SU-DHL-6 (cell line): ENCODE measurements around the gene ZSCAN25.

Source experiments
- H2AFZ ChIP-seq: fragments of 200-600 bp; sonication (generic); 2 replicates; pipeline ENCODE4 v1.6.1; 2014; ENCODE audit warnings: low read depth, mild to moderate bottlenecking, moderate library complexity, mixed read lengths, antibody characterized with exemption, low read length; ENCODE audit not compliant: severe bottlenecking
- H3F3A ChIP-seq: fragments of 200-600 bp; shearing (Covaris generic); 2 replicates; pipeline ENCODE4 v1.6.0; 2016; ENCODE audit warnings: antibody characterized with exemption, mild to moderate bottlenecking; ENCODE audit not compliant: insufficient read depth
- H3K27ac ChIP-seq: fragments of 200-600 bp; sonication (generic); 2 replicates; pipeline ENCODE4 v1.5.1; 2016; ENCODE audit warnings: low read depth, mild to moderate bottlenecking, low read length, moderate library complexity, mixed read lengths
- H3K27me3 ChIP-seq: fragments of 200-600 bp; sonication (generic), shearing (Covaris generic); 2 replicates; pipeline ENCODE4 v1.6.0; 2014; ENCODE audit warnings: mild to moderate bottlenecking, low read length
- H3K36me3 ChIP-seq: fragments of 200-600 bp; sonication (generic); 2 replicates; pipeline ENCODE4 v1.6.1; 2014; ENCODE audit warnings: mild to moderate bottlenecking, low read length, mixed read lengths
- H3K4me2 ChIP-seq: fragments of 300-600, 200-600 bp; shearing (Covaris generic), sonication (generic); 2 replicates; pipeline ENCODE4 v1.6.0; 2014; ENCODE audit warnings: low read length, low read depth, mild to moderate bottlenecking; ENCODE audit not compliant: poor library complexity, severe bottlenecking
- H3K4me3 ChIP-seq: fragments of 200-600 bp; sonication (generic); 2 replicates; pipeline ENCODE4 v1.5.1; 2014; ENCODE audit warnings: antibody characterized with exemption, low read length, mild to moderate bottlenecking, mixed read lengths; ENCODE audit not compliant: insufficient read depth, poor library complexity, severe bottlenecking
- H3K79me2 ChIP-seq: fragments of 200-600 bp; sonication (generic); 2 replicates; pipeline ENCODE4 v1.6.1; 2014; ENCODE audit warnings: mild to moderate bottlenecking, low read length, moderate library complexity; ENCODE audit not compliant: insufficient read depth
- H3K9ac ChIP-seq: fragments of 200-600 bp; sonication (generic); 2 replicates; pipeline ENCODE4 v1.7.0; 2014; ENCODE audit warnings: mild to moderate bottlenecking, low read length
- H3K9me2 ChIP-seq: fragments of 200-600 bp; sonication (generic); replicated peaks from 2 replicates; pipeline ENCODE4 v1.6.1; 2014; ENCODE audit warnings: low read length; ENCODE audit not compliant: insufficient read depth
- H3K9me3 ChIP-seq: fragments of 200-600 bp; sonication (generic); 2 replicates; pipeline ENCODE4 v1.6.1; 2014; ENCODE audit warnings: low read length, mixed read lengths; ENCODE audit not compliant: insufficient read depth
- H4K20me1 ChIP-seq: fragments of 200-600 bp; sonication (generic); 2 replicates; pipeline ENCODE4 v1.6.1; 2014; ENCODE audit warnings: low read depth, mild to moderate bottlenecking, antibody characterized with exemption, low read length, moderate library complexity, mixed read lengths
- CTCF ChIP-seq: fragments of 200-600 bp; sonication (generic); IDR thresholded peaks from one replicate; pipeline ENCODE4 v1.5.1; 2017; ENCODE audit warnings: antibody characterized with exemption, mild to moderate bottlenecking, low read length, moderate library complexity; ENCODE audit not compliant: insufficient read depth, poor library complexity, severe bottlenecking
- EZH2phosphoT487 ChIP-seq: fragments of 200-600 bp; sonication (generic), shearing (Covaris generic); conservative IDR thresholded peaks from 2 replicates; pipeline ENCODE4 v1.6.1; 2018; ENCODE audit warnings: mild to moderate bottlenecking, antibody characterized with exemption, low read length, moderate library complexity, mixed read lengths

The ZSCAN25 gene

GRCh38 chr7:99677648-99678045 is 60.9 kb downstream of the ZSCAN25 start:
- Histone ChIP-seq H2AFZ (no peak overlapping the region), H3K9ac (no peak overlapping the region), H3K27ac (no peak overlapping the region), H3K9me2 (no peaks in the 10 kb centered on the region), H4K20me1 (no peaks in the 10 kb centered on the region), H3K4me3 (no peak overlapping the region), H3K27me3 (no peaks in the 10 kb centered on the region), H3K9me3 (peaks cover 6% of the 10 kb centered on the region; the same call in 1 of the 2 replicates), H3F3A (no peaks in the 10 kb centered on the region), H3K79me2 (no peaks in the 10 kb centered on the region), H3K36me3 (no peaks in the 10 kb centered on the region), H3K4me2 (no peak overlapping the region)
- TF ChIP-seq EZH2phosphoT487 (no peak), CTCF (no peak)

GRCh38 chr7:99679032-99679399 is 62.3 kb downstream of the ZSCAN25 start:
- Histone ChIP-seq H3K4me3 (no peak overlapping the region), H3K9me2 (no peaks in the 10 kb centered on the region), H2AFZ (no peak overlapping the region), H3K9ac (no peak overlapping the region), H4K20me1 (no peaks in the 10 kb centered on the region), H3K27ac (no peak overlapping the region), H3F3A (no peaks in the 10 kb centered on the region), H3K79me2 (no peaks in the 10 kb centered on the region), H3K27me3 (no peaks in the 10 kb centered on the region), H3K9me3 (peaks cover 7% of the 10 kb centered on the region; the same call in 1 of the 2 replicates), H3K4me2 (no peak overlapping the region), H3K36me3 (no peaks in the 10 kb centered on the region)
- no peak for TF ChIP-seq CTCF
- no peak for TF ChIP-seq EZH2phosphoT487

GRCh38 chr7:99679400-99680191 is 62.9 kb downstream of the ZSCAN25 start, which contains the start of gene CYP3A5:
TSS of gene CYP3A5 (minus strand) at chr7:99679996. CDS start at chr7:99679896, 100 bp downstream.
- Histone ChIP-seq H3K36me3 (no peaks in the 10 kb centered on the region), H3F3A (no peaks in the 10 kb centered on the region), H3K9me3 (peaks cover 7% of the 10 kb centered on the region; the same call in 1 of the 2 replicates), H3K27ac (no peak within 1 kb of the TSS), H3K9ac (no peak within 1 kb of the TSS), H3K9me2 (no peaks in the 10 kb centered on the region), H3K4me2 (no peak within 1 kb of the TSS), H4K20me1 (no peaks in the 10 kb centered on the region), H3K79me2 (no peaks in the 10 kb centered on the region), H3K4me3 (no peak within 1 kb of the TSS), H2AFZ (no peak within 1 kb of the TSS), H3K27me3 (no peaks in the 10 kb centered on the region)
- no peak for TF ChIP-seq EZH2phosphoT487
- no peak for TF ChIP-seq CTCF
